H1 (cell line): Measurements from ENCODE around the gene RIPOR2. TPM values are rescaled to one million over a fixed set of nuclear protein-coding genes. Genes with fewer than 3 reads are reported as not detected.

Experiments
- CTCF ChIA-PET: fragments of 300-600 bp; sonication (Branson Sonifier 250); formaldehyde crosslinking; loops from one replicate; lab custom pipeline; 2021; ENCODE audit not compliant: partially characterized antibody; lab: Charles Lee
- POLR2A ChIA-PET: fragments of 300-600 bp; sonication (Branson Sonifier 250); formaldehyde crosslinking; loops from one replicate; lab custom pipeline; 2021; ENCODE audit warnings: inconsistent platforms; ENCODE audit not compliant: partially characterized antibody; lab: Charles Lee
- DNase-seq, 2 experiments: peaks; one replicate each; pipeline versions ENCODE4 v3.0.0 to v3.0.0-alpha.2; 2010 to 2022; ENCODE audit warnings: low spot score in 2 of 2, low read depth in 1 of 2, mixed read lengths in 1 of 2
- FAIRE-seq: peaks from 2 replicates; lab custom pipeline; 2011; peaks lifted over from hg19 to GRCh38; lab: Jason Lieb, UNC
- H2AFZ ChIP-seq: 2 replicates; pipeline ENCODE4 v1.8.1; 2012; ENCODE audit warnings: low read length, inconsistent platforms
- H2AK5ac ChIP-seq: 2 replicates; pipeline ENCODE4 v1.6.1; 2013; ENCODE audit warnings: low read depth, low read length
- H2BK120ac ChIP-seq: replicated peaks from 2 replicates; pipeline ENCODE3; 2013; ENCODE audit warnings: low read depth, low read length, inconsistent platforms
- H2BK12ac ChIP-seq: 2 replicates; pipeline ENCODE4 v1.6.1; 2013; ENCODE audit warnings: low read depth, low read length
- H2BK15ac ChIP-seq: 2 replicates; pipeline ENCODE4 v1.6.1; 2013; ENCODE audit warnings: low read length
- H2BK20ac ChIP-seq: 2 replicates; pipeline ENCODE4 v1.6.1; 2013; ENCODE audit warnings: low read length
- H2BK5ac ChIP-seq: 2 replicates; pipeline ENCODE4 v1.6.1; 2013; ENCODE audit warnings: low read depth, low read length
- H3K14ac ChIP-seq: 2 replicates; pipeline ENCODE4 v1.6.1; 2013; ENCODE audit warnings: inconsistent platforms; ENCODE audit not compliant: insufficient read length
- H3K18ac ChIP-seq: 2 replicates; pipeline ENCODE4 v1.6.1; 2013; ENCODE audit warnings: low read length; ENCODE audit errors: extremely low read depth
- H3K23ac ChIP-seq: 2 replicates; pipeline ENCODE4 v1.6.1; 2013; ENCODE audit warnings: inconsistent platforms; ENCODE audit not compliant: insufficient read length
- H3K23me2 ChIP-seq: 2 replicates; pipeline ENCODE4 v1.6.1; 2013; ENCODE audit warnings: low read depth, low read length
- H3K27ac ChIP-seq: 2 replicates; pipeline ENCODE4 v1.6.1; 2011; ENCODE audit warnings: low read depth, low read length, inconsistent platforms
- H3K27me3 ChIP-seq, 4 experiments: replicated peaks in 1 of 4; 1 replicate in 1 of 4; 2 replicates in 3 of 4; pipeline versions ENCODE4 v1.6.1 to v1.8.1; 2011 to 2013; ENCODE audit warnings: low read length in 3 of 4, mild to moderate bottlenecking in 3 of 4, inconsistent platforms in 2 of 4, mixed read lengths in 2 of 4, moderate library complexity in 1 of 4; ENCODE audit not compliant: control insufficient read depth in 3 of 4, insufficient read depth in 3 of 4; ENCODE audit errors: extremely low read depth in 1 of 4
- H3K36me3 ChIP-seq, 4 experiments: 2 replicates each; pipeline versions ENCODE4 v1.6.1 to v1.8.1; 2011 to 2013; ENCODE audit warnings: mild to moderate bottlenecking in 4 of 4, low read length in 3 of 4, moderate library complexity in 2 of 4, control low read depth in 1 of 4, inconsistent platforms in 1 of 4; ENCODE audit not compliant: insufficient read depth in 4 of 4, control insufficient read depth in 2 of 4
- H3K4ac ChIP-seq: replicated peaks from 2 replicates; pipeline ENCODE3; 2013; ENCODE audit warnings: low read length, low read depth, mixed read lengths, inconsistent platforms; ENCODE audit not compliant: insufficient read length
- H3K4me1 ChIP-seq, 4 experiments: replicated peaks in 1 of 4; 1 replicate in 1 of 4; 2 replicates in 3 of 4; pipeline versions ENCODE4 v1.6.1 to v1.8.1; 2011 to 2013; ENCODE audit warnings: low read length in 3 of 4, inconsistent platforms in 2 of 4, mixed read lengths in 1 of 4; ENCODE audit not compliant: insufficient read depth in 4 of 4, control insufficient read depth in 3 of 4
- H3K4me2 ChIP-seq, 2 experiments: 2 replicates each; pipeline versions ENCODE4 v1.6.1 to v1.8.1; 2011 to 2013; ENCODE audit warnings: low read depth in 2 of 2, low read length in 2 of 2, control low read depth in 1 of 2, inconsistent platforms in 1 of 2, mild to moderate bottlenecking in 1 of 2; ENCODE audit not compliant: insufficient read depth in 1 of 2
- H3K4me3 ChIP-seq, 4 experiments: fragments of 200-600, 300-600 bp in 1 of 4; sonication (generic), shearing (Covaris generic), sonication (Bioruptor Twin) in 1 of 4; 2 replicates each; pipeline versions ENCODE4 v1.5.1 to v1.8.1; 2011 to 2016; ENCODE audit warnings: low read length in 4 of 4, low read depth in 3 of 4, control low read depth in 2 of 4, inconsistent platforms in 2 of 4, mild to moderate bottlenecking in 2 of 4, mixed read lengths in 1 of 4, moderate library complexity in 1 of 4; ENCODE audit not compliant: insufficient read depth in 2 of 4; ENCODE audit errors: extremely low read depth in 1 of 4
- H3K56ac ChIP-seq: replicated peaks from 2 replicates; pipeline ENCODE3; 2013; ENCODE audit warnings: low read depth, mild to moderate bottlenecking, mixed read lengths, low read length, inconsistent platforms; ENCODE audit not compliant: insufficient read length
- H3K79me1 ChIP-seq: 2 replicates; pipeline ENCODE4 v1.6.1; 2013; ENCODE audit warnings: low read depth, low read length, control low read depth
- H3K79me2 ChIP-seq, 2 experiments: 2 replicates each; pipeline versions ENCODE4 v1.6.1 to v1.8.1; 2012 to 2013; ENCODE audit warnings: low read length in 2 of 2, mild to moderate bottlenecking in 2 of 2, inconsistent platforms in 1 of 2; ENCODE audit not compliant: insufficient read depth in 2 of 2, control insufficient read depth in 1 of 2
- H3K9ac ChIP-seq, 4 experiments: replicated peaks in 1 of 4; 1 replicate in 1 of 4; 2 replicates in 3 of 4; pipeline versions ENCODE4 v1.6.1 to v1.8.1; 2011 to 2013; ENCODE audit warnings: low read depth in 3 of 4, low read length in 3 of 4, control low read depth in 2 of 4, mild to moderate bottlenecking in 2 of 4, moderate library complexity in 2 of 4, inconsistent platforms in 1 of 4; ENCODE audit errors: extremely low read depth in 1 of 4
- H3K9me3 ChIP-seq, 2 experiments: 2 replicates each; pipeline versions ENCODE4 v1.6.1 to v1.8.1; 2012 to 2013; ENCODE audit warnings: mild to moderate bottlenecking in 2 of 2, moderate library complexity in 2 of 2, control low read depth in 1 of 2, inconsistent platforms in 1 of 2, low read depth in 1 of 2, low read length in 1 of 2, mixed read lengths in 1 of 2; ENCODE audit not compliant: insufficient read depth in 2 of 2
- H4K20me1 ChIP-seq, 2 experiments: replicated peaks in 1 of 2; 2 replicates each; pipeline versions ENCODE3 to v1.8.1; 2011 to 2013; ENCODE audit warnings: inconsistent platforms in 2 of 2, low read length in 2 of 2, mild to moderate bottlenecking in 1 of 2; ENCODE audit not compliant: insufficient read depth in 2 of 2, control insufficient read depth in 1 of 2
- H4K5ac ChIP-seq: 2 replicates; pipeline ENCODE4 v1.6.1; 2013; ENCODE audit warnings: low read length, low read depth, mixed read lengths, inconsistent platforms; ENCODE audit not compliant: insufficient read length
- H4K8ac ChIP-seq: 2 replicates; pipeline ENCODE4 v1.8.0; 2013; ENCODE audit warnings: mild to moderate bottlenecking, moderate library complexity, low read length, inconsistent platforms; ENCODE audit not compliant: insufficient read depth; ENCODE audit errors: extremely low read depth
- H4K91ac ChIP-seq: replicated peaks from 2 replicates; pipeline ENCODE3; 2013; ENCODE audit warnings: low read length, mixed read lengths, inconsistent platforms; ENCODE audit not compliant: insufficient read length
- BCL11A ChIP-seq, 2 experiments: IDR thresholded peaks; one replicate each; pipeline ENCODE4 v1.6.1; 2011; ENCODE audit warnings: low read depth in 2 of 2, low read length in 2 of 2, mild to moderate bottlenecking in 2 of 2
- HDAC6 ChIP-seq: IDR thresholded peaks from one replicate; pipeline ENCODE4 v1.7.1; 2012; ENCODE audit warnings: low read depth, mild to moderate bottlenecking, inconsistent platforms, low read length, moderate library complexity
- POU5F1 ChIP-seq: IDR thresholded peaks from 2 replicates; pipeline ENCODE4 v1.6.1; 2011; ENCODE audit warnings: low read depth, mild to moderate bottlenecking, low read length, moderate library complexity
- RAD21 ChIP-seq, 2 experiments: IDR thresholded peaks in 1 of 2; conservative IDR thresholded peaks in 1 of 2; 2 replicates each; pipeline ENCODE4 v1.6.1; 2011; ENCODE audit warnings: low read depth in 2 of 2, low read length in 2 of 2, improper control_type of control experiment in 1 of 2, inconsistent platforms in 1 of 2, mild to moderate bottlenecking in 1 of 2, moderate library complexity in 1 of 2
- RFX5 ChIP-seq: IDR thresholded peaks from 2 replicates; pipeline ENCODE4 v1.6.1; 2011; ENCODE audit warnings: low read depth, low read length, improper control_type of control experiment, borderline replicate concordance
- SIN3A ChIP-seq, 2 experiments: IDR thresholded peaks in 1 of 2; conservative IDR thresholded peaks in 1 of 2; 2 replicates each; pipeline ENCODE4 v1.6.1; 2011 to 2012; ENCODE audit warnings: low read length in 2 of 2, improper control_type of control experiment in 1 of 2, low read depth in 1 of 2, mild to moderate bottlenecking in 1 of 2
- TEAD4 ChIP-seq: IDR thresholded peaks from 2 replicates; pipeline ENCODE4 v1.6.1; 2012; ENCODE audit warnings: low read depth, low read length, inconsistent platforms, mixed read lengths
- USF2 ChIP-seq: IDR thresholded peaks from 2 replicates; pipeline ENCODE4 v1.6.1; 2011; ENCODE audit warnings: low read length, improper control_type of control experiment
- ZNF274 ChIP-seq: IDR thresholded peaks from 2 replicates; pipeline ENCODE4 v1.7.0; 2012; ENCODE audit warnings: low read length, borderline replicate concordance; ENCODE audit errors: extremely low read depth
- WGBS, 2 experiments: shearing (Covaris generic) in 1 of 2; methylation state at CpG; one replicate each; pipeline versions ENCODE4 v1.1.6 to v1.1.7; 2013 to 2015; ENCODE audit warnings: low lambda C conversion rate in 2 of 2, mixed read lengths in 2 of 2, inconsistent platforms in 1 of 2, low coverage in 1 of 2, missing lambda C conversion rate in 1 of 2; ENCODE audit not compliant: insufficient replicate concordance in 2 of 2, insufficient coverage in 1 of 2, insufficient read length in 1 of 2; ENCODE audit errors: extremely low coverage in 1 of 2, missing lambda C conversion rate in 1 of 2; 5-methylcytosine and 5-hydroxymethylcytosine counted together
- polyA plus RNA-seq, 7 experiments: library from polyadenylated mRNA; depleted of rRNA in 3 of 7; stranded (reverse) in 5 of 7; unstranded in 2 of 7; fragments of >200 nt in 5 of 7; fragments of 200-250 nt in 2 of 7; gene quantifications; 1 replicate in 5 of 7; 2 replicates in 1 of 7; 4 replicates in 1 of 7; pipeline versions ENCODE4 v1.2.1 to v1.2.3, GENCODE V29; 2011 to 2013; ENCODE audit warnings: missing spikeins in 2 of 7, mixed read lengths in 2 of 7
- total RNA-seq: library from RNA; stranded (reverse); fragmentation: NEBNext Ultra II Directional; extraction: Animal tissue kit (Norgen Biotek cat#: 25700); gene quantifications from 2 replicates; pipeline ENCODE4 v1.2.1, GENCODE V29; 2021

RIPOR2 gene
- total and polyA plus RNA-seq, 2 of the 8 experiments (the other 6 are each of a cell fraction or from before 2014, with no cell fraction given): 16.7 to 45.6 TPM

- POLR2A ChIA-PET: interaction anchor here (0.6 to 2.8 kb wide), 5 partner anchors 8 to 43 kb away, joined by 3 to 17 read pairs (median 4); no protein-coding TSS in a partner anchor
- Histone ChIP-seq H2BK120ac (no peak overlapping the region), H4K20me1 (no peaks in the 10 kb centered on the region), H3K14ac (no peak overlapping the region), H2AK5ac (peak overlapping the region; percentile 59; the same call in 1 of the 2 replicates), H3K56ac (no peak overlapping the region), H3K4me1 (peaks cover 9 to 29% (median 21%) of the 10 kb centered on the region in 4 experiments), H2BK12ac (peak overlapping the region; percentile 30; the same call in 1 of the 2 replicates), H4K91ac (no peak overlapping the region), H3K9ac (peak overlapping the region in 1 of 4 experiments; percentile 22; a peak in 1 of 7 replicates), H2BK15ac (no peak overlapping the region), H2AFZ (no peak overlapping the region), H4K5ac (no peak overlapping the region), H3K4me2 (peak overlapping the region; percentile 37 to 47), H2BK20ac (peak overlapping the region; percentile 62; the same call in 1 of the 2 replicates), H3K36me3 (no peaks in the 10 kb centered on the region), H3K23ac (no peak overlapping the region), H3K4me3 (no peak overlapping the region; a peak in 1 of 8 replicates), H3K18ac (no peak overlapping the region), H3K79me1 (no peaks in the 10 kb centered on the region), H3K27ac (no peak overlapping the region), H4K8ac (no peak overlapping the region), H3K27me3 (no peaks in the 10 kb centered on the region), H3K23me2 (no peaks in the 10 kb centered on the region), H2BK5ac (peak overlapping the region; percentile 49; the same call in 1 of the 2 replicates), H3K9me3 (no peaks in the 10 kb centered on the region), H3K4ac (no peak overlapping the region), H3K79me2 (peaks cover 0 to 61% of the 10 kb centered on the region in 2 experiments; a peak in 2 of 4 replicates)
- CTCF ChIA-PET: interaction anchor here (0.5 to 12.2 kb wide), 14 partner anchors 9 to 426 kb away, joined by 3 to 138 read pairs (median 3); partner anchors contain the start of gene RIPOR2
- DNase-seq: no peak
- WGBS, 2 experiments: 67% methylated on average over 12 of the region's 12 CpGs; no CpG with 5 or more reads in 1 of the 2 experiments
- FAIRE-seq: no peak
- TF ChIP-seq RAD21 (IDR thresholded peaks at IDR 0.05 in 1 of 2, conservative IDR thresholded peaks at IDR 0.05 in 1 of 2; ENCODE audit: low read depth in 2 of 2, low read length in 2 of 2) (no peak), ZNF274 (no peak), POU5F1 (no peak), SIN3A (conservative IDR thresholded peaks at IDR 0.05 in 1 of 2, IDR thresholded peaks at IDR 0.05 in 1 of 2; ENCODE audit: low read depth in 1 of 2, low read length in 2 of 2) (no peak), TEAD4 (no peak), BCL11A (IDR thresholded peaks at IDR 0.05; ENCODE audit: low read depth in 2 of 2, low read length in 2 of 2) (no peak), RFX5 (no peak), USF2 (no peak), HDAC6 (no peak)
Observed at GRCh38 chr6:24919056-24919892, 16.5 kb downstream of the RIPOR2 start.
